ENCODE measurements around the gene PRDM16.

PRDM16 gene

DNA sequence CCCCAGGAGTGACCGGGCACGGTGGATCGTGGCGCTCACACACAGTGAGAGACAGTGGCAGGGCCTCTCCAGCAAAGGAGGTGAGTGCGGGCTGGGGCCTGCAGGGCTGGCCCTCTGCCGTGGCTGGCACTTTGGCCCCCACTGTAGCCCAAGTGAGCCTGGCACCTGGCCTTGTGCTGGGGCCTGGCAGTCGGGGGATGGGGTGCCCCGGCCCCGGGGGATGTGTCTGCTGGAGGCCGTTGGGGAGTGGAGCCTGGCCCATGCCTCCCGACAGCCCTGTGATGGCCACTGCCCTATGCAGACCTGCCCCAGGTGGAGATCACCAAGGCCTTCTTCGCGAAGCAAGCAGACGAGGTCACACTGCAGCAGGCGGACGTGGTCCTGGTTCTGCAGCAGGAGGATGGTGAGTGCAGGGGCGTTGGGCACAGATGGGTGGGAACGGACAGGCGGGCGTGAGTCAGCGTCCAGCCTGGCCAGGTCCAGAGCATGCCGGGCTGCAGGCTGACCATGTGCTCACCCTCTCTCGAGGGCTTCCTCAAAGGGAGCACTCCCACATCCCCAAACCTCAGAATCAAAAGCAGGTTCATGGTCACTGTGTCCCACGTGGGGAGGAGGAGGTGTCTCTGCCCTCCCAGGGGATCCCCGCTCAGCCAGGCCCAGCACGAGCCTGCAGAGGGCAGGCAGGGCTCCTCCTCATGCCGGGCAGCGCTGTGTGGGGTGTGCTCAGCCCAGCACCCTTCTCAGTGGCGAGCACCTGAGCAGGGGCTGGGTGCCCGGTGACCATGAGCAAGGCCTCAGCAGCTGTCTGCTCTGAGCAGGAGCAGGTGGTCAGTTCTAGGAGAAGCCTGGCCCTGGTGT, 410.7 kb downstream of the PRDM16 start:
- DNase-seq: no peak

DNA sequence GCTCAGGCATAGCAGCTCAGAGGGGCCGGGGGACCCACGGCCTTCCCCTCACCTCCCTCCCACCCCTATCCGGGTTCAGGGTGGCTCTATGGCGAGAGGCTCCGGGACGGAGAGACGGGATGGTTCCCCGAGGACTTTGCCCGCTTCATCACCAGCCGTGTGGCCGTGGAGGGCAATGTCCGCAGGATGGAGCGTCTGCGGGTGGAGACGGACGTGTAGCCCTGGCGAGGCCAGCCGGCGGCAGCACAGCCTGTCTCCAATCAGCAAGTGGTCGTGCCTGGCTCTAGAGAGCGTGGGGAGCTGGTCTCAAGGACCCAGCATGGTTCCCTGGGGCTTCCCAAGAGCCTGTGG, 411.3 kb downstream of the PRDM16 start:
- no peak for DNase-seq

DNA sequence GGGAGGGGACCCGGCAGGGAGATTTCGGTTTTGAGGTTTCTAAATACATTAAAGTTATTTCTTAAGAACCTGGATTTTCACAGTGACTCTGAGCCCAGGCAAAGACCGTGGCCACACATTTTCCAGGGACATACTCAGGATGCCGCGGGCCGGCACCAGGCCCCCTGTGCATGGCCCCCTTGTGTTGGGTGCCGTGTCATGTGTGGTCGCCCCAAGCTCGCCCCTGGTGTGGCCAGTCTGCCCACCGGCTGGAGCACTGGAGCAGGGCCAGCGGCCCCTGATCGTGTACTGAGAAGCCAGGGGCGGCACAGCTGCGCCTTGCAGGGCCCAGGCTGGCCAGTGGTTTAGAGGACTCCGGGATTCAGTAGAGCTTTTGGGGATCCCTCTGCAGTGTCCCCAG, 412.0 kb downstream of the PRDM16 start:
- DNase-seq: no peak

GRCh38 chr1:3481836-3482375, 412.9 kb downstream of the PRDM16 start:
- no peak for DNase-seq

- DNase-seq: no peak
Measured at GRCh38 chr1:3482378-3482849, 413.4 kb downstream of the PRDM16 start.

GRCh38 chr1:3483380-3483779, 414.4 kb downstream of the PRDM16 start:
- DNase-seq: no peak

DNA sequence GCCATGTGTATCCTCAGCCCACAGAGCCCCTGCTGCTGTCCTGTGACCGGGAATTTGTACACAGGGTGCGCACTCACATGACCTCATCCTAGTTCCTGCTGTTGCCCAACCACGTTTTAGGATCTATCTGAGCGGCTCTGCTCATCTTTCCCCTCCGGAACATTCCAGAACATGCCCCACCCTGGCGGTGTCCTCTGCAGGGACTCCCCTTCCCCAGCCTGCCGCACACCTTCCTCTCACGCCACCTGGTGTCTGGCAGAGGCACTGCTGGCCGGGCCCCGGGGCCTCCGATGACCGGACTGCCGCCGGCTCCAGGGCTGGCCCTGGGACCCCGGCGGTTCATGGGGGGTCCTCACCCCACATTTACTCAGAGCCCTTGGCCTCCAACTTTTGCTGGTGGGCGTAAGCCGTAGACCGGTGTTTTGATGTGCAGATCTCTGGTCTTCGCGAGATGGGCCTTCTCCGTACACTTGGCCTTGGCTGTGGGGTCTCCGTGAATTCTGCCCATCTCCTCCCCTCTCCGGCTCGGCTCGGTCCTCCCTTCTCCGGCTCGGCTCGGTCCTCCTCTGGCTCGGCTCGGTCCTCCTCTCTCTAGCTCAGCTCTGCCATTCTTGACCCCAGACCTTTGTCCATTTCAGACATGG, 414.9 kb downstream of the PRDM16 start:
- peak in 5 of 14 donors; percentile 11 to 24 (median 19) for DNase-seq

- no peak for DNase-seq
Measured at GRCh38 chr1:3485016-3485415, 416.0 kb downstream of the PRDM16 start.

Measured in C1 segment of cervical spinal cord (tissue), 14 donors.